Measurements from ENCODE around the gene TSN.
"Not testable (repeated sequence)": the region's sequence is repeated elsewhere in the genome, so short reads cannot be mapped to it uniquely, and the experiment has no call there.

The TSN gene

GRCh38 chr2:121804340-121804739 is 48.9 kb downstream of the TSN start:
- DNase-seq, result no peak

- DNase-seq, result no peak
Measured at GRCh38 chr2:121804997-121805765, 49.7 kb downstream of the TSN start.

GRCh38 chr2:121805766-121806143 is 50.3 kb downstream of the TSN start:
- DNase-seq, result no peak

GRCh38 chr2:121807771-121808170 is 52.3 kb downstream of the TSN start:
- not testable (repeated sequence) for DNase-seq

- DNase-seq, result no peak
Measured at GRCh38 chr2:121809607-121810006, 54.2 kb downstream of the TSN start.

- DNase-seq, result no peak
Measured at GRCh38 chr2:121810959-121811853, 55.8 kb downstream of the TSN start.

- DNase-seq, result not testable (repeated sequence)
Measured at GRCh38 chr2:121813083-121813482, 57.6 kb downstream of the TSN start.

GRCh38 chr2:121815216-121815615 is 59.8 kb downstream of the TSN start:
- no peak for DNase-seq

- no peak for DNase-seq
Measured at GRCh38 chr2:121816797-121817196, 61.3 kb downstream of the TSN start.

GRCh38 chr2:121817304-121817703 is 61.9 kb downstream of the TSN start:
- not testable (repeated sequence) for DNase-seq

Data from effector CD8-positive, alpha-beta T cell (primary cell).